Activated naive CD8-positive, alpha-beta T cell (primary cell): ENCODE results near the gene RIN1.

Experiments used
- H3K27ac Mint-ChIP-seq: one replicate; pipeline ENCODE4 v1.8.0; 2021; ENCODE audit warnings: mixed read lengths
- H3K27me3 Mint-ChIP-seq: one replicate; pipeline ENCODE4 v1.8.0; 2021; ENCODE audit warnings: mixed read lengths
- H3K36me3 Mint-ChIP-seq: one replicate; pipeline ENCODE4 v1.8.0; 2021; ENCODE audit warnings: mixed read lengths
- H3K4me1 Mint-ChIP-seq: one replicate; pipeline ENCODE4 v1.8.0; 2021; ENCODE audit warnings: low read depth, mixed read lengths
- H3K4me3 Mint-ChIP-seq: one replicate; pipeline ENCODE4 v1.8.0; 2021; ENCODE audit warnings: mild to moderate bottlenecking, mixed read lengths
- H3K9me3 Mint-ChIP-seq: one replicate; pipeline ENCODE4 v1.8.0; 2021; ENCODE audit warnings: low read depth, mixed read lengths

Gene RIN1

DNA sequence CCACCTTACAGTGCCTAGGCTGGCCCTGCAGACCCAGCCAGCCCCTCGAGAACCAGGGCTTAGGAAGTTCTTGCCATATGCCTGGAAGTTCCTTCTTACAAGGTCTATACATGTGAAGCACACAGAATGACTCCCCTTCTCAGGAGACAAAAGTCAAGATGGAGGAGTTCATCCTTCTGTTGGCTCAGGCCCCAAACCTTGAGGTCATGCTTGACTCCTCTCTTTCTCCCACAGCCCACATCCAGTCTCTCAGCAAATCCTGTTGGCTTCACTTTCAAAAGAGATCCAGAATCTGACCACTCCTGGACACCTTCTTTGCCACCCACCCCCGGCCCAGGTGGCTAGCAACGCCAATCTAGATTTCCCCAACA is 17.6 kb downstream of the RIN1 start:
- no peaks in the 10 kb centered on the region for H3K27me3 Mint-ChIP-seq
- H3K36me3 Mint-ChIP-seq: peaks cover 2% of the 10 kb centered on the region
- peak overlapping the region; percentile 87 for H3K4me3 Mint-ChIP-seq
- peak overlapping the region; percentile 97 for H3K27ac Mint-ChIP-seq
- peaks cover 72% of the 10 kb centered on the region for H3K4me1 Mint-ChIP-seq
- no peaks in the 10 kb centered on the region for H3K9me3 Mint-ChIP-seq

- Mint-ChIP-seq H3K27ac (peak overlapping the region; percentile 97), H3K36me3 (peaks cover 2% of the 10 kb centered on the region), H3K4me1 (peaks cover 69% of the 10 kb centered on the region), H3K27me3 (no peaks in the 10 kb centered on the region), H3K9me3 (no peaks in the 10 kb centered on the region), H3K4me3 (peak overlapping the region; percentile 87)
Observed at GRCh38 chr11:66317723-66318599, 18.3 kb downstream of the RIN1 start.

- Mint-ChIP-seq H3K36me3 (peaks cover 2% of the 10 kb centered on the region), H3K27ac (peak overlapping the region; percentile 97), H3K4me1 (peaks cover 64% of the 10 kb centered on the region), H3K4me3 (peak overlapping the region; percentile 87), H3K9me3 (no peaks in the 10 kb centered on the region), H3K27me3 (no peaks in the 10 kb centered on the region)
Observed at GRCh38 chr11:66317322-66317722, 18.9 kb downstream of the RIN1 start.

DNA sequence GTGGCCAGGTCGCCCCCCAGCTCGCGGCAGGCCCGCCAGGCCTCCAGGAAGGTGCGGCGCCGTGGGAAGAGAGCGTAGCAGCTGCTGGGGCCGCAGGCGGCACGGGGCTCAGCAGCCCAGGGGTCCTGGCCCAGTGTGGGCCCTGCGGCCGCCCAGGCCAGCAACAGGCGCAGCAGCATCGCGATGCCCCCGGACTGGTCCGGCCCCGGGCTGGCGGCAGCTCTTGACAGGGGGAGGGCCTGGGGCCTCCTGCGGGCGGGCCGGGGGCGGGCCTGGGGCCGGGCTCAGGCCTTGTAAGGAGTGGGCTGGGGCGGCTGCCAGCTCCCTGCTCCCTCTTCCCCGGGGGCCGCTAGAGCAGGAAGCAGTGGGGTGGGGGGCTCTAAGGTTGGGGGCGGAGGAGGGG is 19.4 kb downstream of the RIN1 start, which contains the start of gene CD248:
CD248 (minus strand) TSS at position 196 of the 403 bp plus-strand sequence; CDS start at position 179, 17 bp downstream.
- H3K36me3 Mint-ChIP-seq: peaks cover 2% of the 10 kb centered on the region
- peak within 1 kb of the TSS; percentile 97 for H3K27ac Mint-ChIP-seq
- H3K4me1 Mint-ChIP-seq: peaks cover 62% of the 10 kb centered on the region
- no peaks in the 10 kb centered on the region for H3K9me3 Mint-ChIP-seq
- H3K27me3 Mint-ChIP-seq: no peaks in the 10 kb centered on the region
- H3K4me3 Mint-ChIP-seq: peak within 1 kb of the TSS; percentile 87

DNA sequence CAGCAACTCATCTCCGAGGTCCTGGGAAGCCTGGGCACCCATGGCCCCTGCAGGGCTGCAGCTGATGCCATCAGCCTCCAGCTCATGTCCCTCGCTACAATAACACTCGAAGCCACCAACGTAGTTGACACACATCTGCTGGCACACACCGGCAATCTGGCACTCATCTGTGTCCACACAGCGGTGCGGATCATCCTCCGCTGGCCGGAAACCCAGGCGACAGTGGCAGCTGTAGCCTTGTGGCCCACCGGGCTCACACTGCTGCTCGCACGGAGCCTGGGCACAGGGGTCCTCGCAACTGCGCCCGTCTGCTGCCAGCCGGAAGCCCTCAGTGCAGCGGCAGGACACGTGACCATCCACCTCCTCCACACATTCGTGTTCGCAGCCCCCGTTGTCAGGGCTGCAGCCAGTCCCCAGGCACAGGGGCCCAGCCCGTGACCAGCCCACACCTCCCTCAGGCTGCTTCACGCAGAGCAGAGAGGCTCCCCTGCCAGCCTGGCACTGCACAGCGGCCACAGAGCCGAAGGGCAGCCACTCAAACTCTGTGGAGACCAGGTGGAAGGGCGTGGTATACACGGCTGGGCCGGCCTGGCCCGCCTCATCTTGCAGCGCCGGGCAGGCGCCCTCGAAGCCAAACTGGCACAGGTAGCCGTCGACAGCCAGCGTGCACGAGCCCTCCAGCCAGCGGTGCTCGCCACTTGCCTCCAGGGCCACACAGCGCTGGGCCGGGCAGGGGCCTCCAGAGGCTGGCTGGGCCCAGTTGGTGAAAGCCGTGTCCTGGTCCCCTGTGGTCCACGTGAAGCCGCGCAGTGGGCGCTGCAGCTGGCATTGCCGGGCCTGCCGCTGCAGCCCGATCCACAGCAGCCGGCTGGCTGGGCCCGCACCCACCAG is 20.1 kb downstream of the RIN1 start:
- H3K4me1 Mint-ChIP-seq: peaks cover 64% of the 10 kb centered on the region
- H3K9me3 Mint-ChIP-seq: no peaks in the 10 kb centered on the region
- H3K27me3 Mint-ChIP-seq: no peaks in the 10 kb centered on the region
- peak overlapping the region; percentile 86 for H3K4me3 Mint-ChIP-seq
- peaks cover 2% of the 10 kb centered on the region for H3K36me3 Mint-ChIP-seq
- H3K27ac Mint-ChIP-seq: peak overlapping the region; percentile 93

DNA sequence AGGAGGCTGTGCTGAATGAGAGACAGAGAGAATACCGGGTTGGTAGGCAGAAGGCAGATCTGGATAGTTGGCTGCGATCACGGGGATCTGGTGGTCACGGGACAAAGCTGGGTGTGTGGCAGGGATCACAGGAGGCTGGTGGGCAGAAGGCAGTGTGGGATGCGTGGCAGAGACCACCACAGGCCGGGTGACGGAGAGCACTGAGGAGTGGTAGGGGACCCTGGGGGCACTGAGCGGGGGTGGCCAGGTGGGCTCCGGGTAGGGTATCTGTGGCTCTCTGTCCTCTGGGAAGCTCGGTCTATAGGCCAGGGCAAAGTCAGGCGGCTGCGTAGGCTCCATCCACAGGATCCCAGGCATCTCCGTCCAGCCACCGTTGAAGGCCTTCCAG is 20.7 kb downstream of the RIN1 start:
- Mint-ChIP-seq H3K4me1 (peaks cover 62% of the 10 kb centered on the region), H3K36me3 (peaks cover 2% of the 10 kb centered on the region), H3K27me3 (no peaks in the 10 kb centered on the region), H3K27ac (peak overlapping the region; percentile 93), H3K4me3 (peak overlapping the region; percentile 86), H3K9me3 (no peaks in the 10 kb centered on the region)

- Mint-ChIP-seq H3K27me3 (no peaks in the 10 kb centered on the region), H3K27ac (peak overlapping the region; percentile 93), H3K36me3 (peaks cover 2% of the 10 kb centered on the region), H3K4me1 (peaks cover 57% of the 10 kb centered on the region), H3K9me3 (no peaks in the 10 kb centered on the region), H3K4me3 (peak overlapping the region; percentile 86)
Observed at GRCh38 chr11:66314561-66315497, 21.4 kb downstream of the RIN1 start.

GRCh38 chr11:66314186-66314501 is 22.1 kb downstream of the RIN1 start:
- Mint-ChIP-seq H3K4me1 (peaks cover 51% of the 10 kb centered on the region), H3K27ac (peak overlapping the region; percentile 91), H3K9me3 (no peaks in the 10 kb centered on the region)

GRCh38 chr11:66313321-66314185 is 22.7 kb downstream of the RIN1 start:
- Mint-ChIP-seq H3K27me3 (no peaks in the 10 kb centered on the region), H3K27ac (peak overlapping the region; percentile 98), H3K9me3 (no peaks in the 10 kb centered on the region), H3K4me3 (peak overlapping the region; percentile 95), H3K36me3 (peaks cover 2% of the 10 kb centered on the region), H3K4me1 (peaks cover 46% of the 10 kb centered on the region)

More at GRCh38 chr11:66314186-66314501, 22.1 kb downstream of the RIN1 start:
- H3K27me3 Mint-ChIP-seq: no peaks in the 10 kb centered on the region
- H3K4me3 Mint-ChIP-seq: peak overlapping the region; percentile 86
- H3K36me3 Mint-ChIP-seq: peaks cover 2% of the 10 kb centered on the region

- no peaks in the 10 kb centered on the region for H3K27me3 Mint-ChIP-seq
- H3K4me3 Mint-ChIP-seq: peak overlapping the region; percentile 95
- peaks cover 2% of the 10 kb centered on the region for H3K36me3 Mint-ChIP-seq
- H3K27ac Mint-ChIP-seq: peak overlapping the region; percentile 98
- no peaks in the 10 kb centered on the region for H3K9me3 Mint-ChIP-seq
- peaks cover 38% of the 10 kb centered on the region for H3K4me1 Mint-ChIP-seq
Observed at GRCh38 chr11:66312549-66313320, 23.5 kb downstream of the RIN1 start.

DNA sequence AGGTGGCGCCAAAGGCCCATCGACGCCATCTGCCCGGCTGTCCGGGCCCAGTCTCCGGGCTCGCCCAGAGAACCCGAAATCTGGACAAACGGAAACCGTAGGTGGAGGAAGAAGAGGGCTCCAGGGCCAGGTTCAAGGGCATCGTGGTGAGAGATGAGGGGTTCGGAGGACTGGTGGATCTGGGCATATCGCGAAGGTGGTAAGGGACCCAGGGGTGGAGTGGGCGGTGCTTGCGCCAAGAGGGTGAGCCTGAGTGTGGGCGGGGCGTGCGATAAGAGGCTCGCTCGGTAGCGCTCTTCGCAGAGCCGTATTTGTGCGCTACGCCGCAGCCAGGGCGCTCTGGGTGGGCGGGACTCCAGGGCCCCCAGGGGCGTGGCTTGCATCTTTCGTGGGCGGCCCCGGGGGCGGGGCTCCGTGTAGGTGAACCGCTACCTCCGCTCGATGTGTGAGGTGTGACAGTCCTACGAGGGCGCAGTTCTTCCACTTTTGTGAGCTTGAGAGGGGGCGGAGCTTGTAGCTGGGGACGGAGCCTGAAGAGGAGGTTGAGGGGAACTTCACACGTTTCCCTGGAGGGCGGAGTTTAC is 24.2 kb downstream of the RIN1 start:
- Mint-ChIP-seq H3K9me3 (no peaks in the 10 kb centered on the region), H3K4me1 (peaks cover 33% of the 10 kb centered on the region), H3K27me3 (peaks cover 1% of the 10 kb centered on the region), H3K4me3 (peak overlapping the region; percentile 95), H3K27ac (peak overlapping the region; percentile 98), H3K36me3 (peaks cover 2% of the 10 kb centered on the region)

GRCh38 chr11:66311470-66311964 is 24.7 kb downstream of the RIN1 start:
- peaks cover 2% of the 10 kb centered on the region for H3K36me3 Mint-ChIP-seq
- peaks cover 33% of the 10 kb centered on the region for H3K4me1 Mint-ChIP-seq
- H3K27ac Mint-ChIP-seq: peak overlapping the region; percentile 98
- H3K27me3 Mint-ChIP-seq: peaks cover 1% of the 10 kb centered on the region
- H3K9me3 Mint-ChIP-seq: no peaks in the 10 kb centered on the region
- peak overlapping the region; percentile 95 for H3K4me3 Mint-ChIP-seq
